MM.1S (cell line): ENCODE measurements around the gene TGIF1.

Experiments
- EZH2 ChIP-seq: fragments of 300-600 bp; sonication (generic); optimal IDR thresholded peaks from 2 replicates; pipeline ENCODE3; 2017; ENCODE audit warnings: low read depth, mild to moderate bottlenecking, antibody characterized with exemption, low read length, mixed read lengths
- EZH2phosphoT487 ChIP-seq: fragments of 300-600 bp; sonication (generic); IDR thresholded peaks from 2 replicates; pipeline ENCODE4 v1.6.1; 2018; ENCODE audit warnings: antibody characterized with exemption, low read length
- TF ChIP-seq, protein P1 (sequence below): fragments of 300-600 bp; sonication (generic); IDR thresholded peaks from 2 replicates; pipeline ENCODE4 v1.5.1; 2016; ENCODE audit warnings: antibody characterized with exemption, low read length, mixed read lengths

DNA sequence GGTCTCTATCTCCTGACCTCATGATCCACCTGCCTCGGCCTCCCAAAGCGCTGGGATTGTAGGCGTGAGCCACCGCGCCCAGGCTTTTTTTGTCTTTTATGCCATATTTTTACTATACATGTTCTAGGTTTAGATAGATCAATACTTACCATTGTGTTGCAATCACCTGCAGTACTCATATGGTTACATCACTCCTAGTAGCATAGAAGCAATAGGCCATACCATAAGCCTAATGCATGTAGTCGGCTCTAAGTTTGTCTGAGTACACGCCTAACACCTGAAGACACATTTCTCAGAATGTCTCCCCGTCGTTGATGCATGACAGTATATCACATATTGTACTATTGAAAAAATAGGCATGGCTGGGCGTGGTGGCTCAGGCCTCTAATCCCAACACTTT is 27.1 kb upstream of the TGIF1 start:
- TF ChIP-seq, protein P1, sequence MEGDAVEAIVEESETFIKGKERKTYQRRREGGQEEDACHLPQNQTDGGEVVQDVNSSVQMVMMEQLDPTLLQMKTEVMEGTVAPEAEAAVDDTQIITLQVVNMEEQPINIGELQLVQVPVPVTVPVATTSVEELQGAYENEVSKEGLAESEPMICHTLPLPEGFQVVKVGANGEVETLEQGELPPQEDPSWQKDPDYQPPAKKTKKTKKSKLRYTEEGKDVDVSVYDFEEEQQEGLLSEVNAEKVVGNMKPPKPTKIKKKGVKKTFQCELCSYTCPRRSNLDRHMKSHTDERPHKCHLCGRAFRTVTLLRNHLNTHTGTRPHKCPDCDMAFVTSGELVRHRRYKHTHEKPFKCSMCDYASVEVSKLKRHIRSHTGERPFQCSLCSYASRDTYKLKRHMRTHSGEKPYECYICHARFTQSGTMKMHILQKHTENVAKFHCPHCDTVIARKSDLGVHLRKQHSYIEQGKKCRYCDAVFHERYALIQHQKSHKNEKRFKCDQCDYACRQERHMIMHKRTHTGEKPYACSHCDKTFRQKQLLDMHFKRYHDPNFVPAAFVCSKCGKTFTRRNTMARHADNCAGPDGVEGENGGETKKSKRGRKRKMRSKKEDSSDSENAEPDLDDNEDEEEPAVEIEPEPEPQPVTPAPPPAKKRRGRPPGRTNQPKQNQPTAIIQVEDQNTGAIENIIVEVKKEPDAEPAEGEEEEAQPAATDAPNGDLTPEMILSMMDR = no peak
- TF ChIP-seq EZH2 = no peak
- TF ChIP-seq EZH2phosphoT487 = no peak
